ENCODE measurements around the gene TBC1D2. TPM values are rescaled to one million over a fixed set of nuclear protein-coding genes. Genes with fewer than 3 reads are reported as not detected.
A peak's percentile ranks its signal among the peaks of the same experiment; 100 is the strongest.

TBC1D2 gene
- polyA plus RNA-seq, 6 donors from 2014 or later: 1.3 to 3.1 (median 1.6) TPM; not detected in 1

DNA sequence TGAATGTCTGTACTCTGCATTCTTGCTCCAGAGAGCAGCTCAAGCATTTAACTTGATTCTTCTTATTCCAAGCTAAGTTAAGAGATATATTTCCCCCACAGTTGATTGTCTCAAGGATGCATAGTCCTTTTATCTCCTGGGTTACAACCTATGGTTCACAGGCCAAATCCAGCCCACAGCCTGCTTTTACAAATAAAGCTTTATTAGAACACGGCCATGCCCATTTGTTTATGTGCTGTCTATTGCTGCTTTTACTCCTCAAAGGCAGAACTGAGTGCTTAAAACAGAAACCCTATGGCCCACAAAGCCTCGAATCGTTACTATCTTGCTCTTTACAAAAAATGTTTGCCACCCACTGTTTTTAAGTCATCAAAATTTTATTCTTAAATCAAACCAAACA, 25.8 kb downstream of the TBC1D2 start:
- Mint-ChIP-seq H3K36me3 (peaks cover 0 to 7% of the 10 kb centered on the region in 2 donors), H3K27ac (no peak overlapping the region), H3K9me3 (no peaks in the 10 kb centered on the region), H3K4me1 (no peaks in the 10 kb centered on the region), H3K27me3 (no peaks in the 10 kb centered on the region), H3K4me3 (no peak overlapping the region)
- ATAC-seq (ENCODE audit: low read depth in 2 of 2) (no peak), DNase-seq (no peak)

DNA sequence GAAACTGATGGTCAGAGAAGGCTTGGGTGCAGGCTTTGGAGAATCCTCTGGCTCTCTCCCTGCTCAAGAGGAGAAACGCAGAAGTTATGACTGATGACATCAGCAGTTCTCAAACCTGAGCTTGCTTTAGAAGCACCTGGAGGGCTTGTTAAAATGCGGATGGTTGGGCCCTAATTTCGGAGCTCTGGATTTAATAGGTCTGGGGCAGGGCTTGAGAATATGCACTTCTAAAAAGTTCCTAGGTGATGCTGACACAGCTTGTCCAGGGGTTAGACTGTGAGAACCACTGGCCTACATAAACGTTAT, 26.4 kb downstream of the TBC1D2 start:
- Mint-ChIP-seq H3K27ac (no peak overlapping the region), H3K4me1 (no peaks in the 10 kb centered on the region), H3K9me3 (no peaks in the 10 kb centered on the region), H3K27me3 (no peaks in the 10 kb centered on the region), H3K4me3 (no peak overlapping the region), H3K36me3 (peaks cover 0 to 6% of the 10 kb centered on the region in 2 donors)
- DNase-seq: no peak
- no peak for ATAC-seq (ENCODE audit: low read depth in 2 of 2)

DNA sequence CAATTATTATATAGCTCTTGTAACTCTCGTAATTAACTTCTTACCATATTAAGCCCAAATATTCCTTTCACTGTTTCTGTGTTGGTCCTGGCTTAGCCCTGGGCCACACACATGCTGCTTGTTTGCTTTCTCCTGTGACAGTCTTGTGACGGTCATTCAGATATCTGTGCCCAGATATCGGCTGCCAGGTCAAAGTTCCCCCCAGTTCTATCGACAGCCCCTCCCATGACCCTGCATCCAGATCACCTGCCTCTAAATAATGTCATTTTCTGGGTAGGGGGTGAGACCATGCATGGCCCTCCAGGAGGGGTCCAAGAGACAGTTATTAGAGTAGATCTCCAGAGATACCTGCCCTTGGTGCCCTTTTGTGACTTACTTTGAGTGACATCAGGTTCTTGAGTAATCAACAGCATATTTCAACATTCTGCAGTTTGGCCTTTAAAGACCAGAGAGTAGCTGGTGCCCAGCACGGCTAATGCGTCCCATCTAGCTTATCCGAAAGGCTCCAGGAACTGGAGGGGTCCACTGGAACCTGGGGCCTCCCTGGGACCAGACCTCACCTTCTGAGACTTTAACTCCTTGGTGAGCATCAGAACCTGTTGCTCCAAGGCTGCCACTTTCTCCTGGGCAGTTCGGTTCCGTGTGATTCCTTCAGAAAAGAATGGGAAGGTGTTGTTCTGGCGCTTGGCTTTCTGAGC, 26.9 kb downstream of the TBC1D2 start:
- no peaks in the 10 kb centered on the region for H3K27me3 Mint-ChIP-seq
- no peak overlapping the region for H3K4me3 Mint-ChIP-seq
- ATAC-seq (ENCODE audit: low read depth in 2 of 2): no peak
- H3K27ac Mint-ChIP-seq: peak overlapping the region in 1 of 6 donors; percentile 55
- no peaks in the 10 kb centered on the region for H3K9me3 Mint-ChIP-seq
- H3K36me3 Mint-ChIP-seq: peaks cover 0 to under 1% of the 10 kb centered on the region in 2 donors
- no peaks in the 10 kb centered on the region for H3K4me1 Mint-ChIP-seq
- DNase-seq: no peak

DNA sequence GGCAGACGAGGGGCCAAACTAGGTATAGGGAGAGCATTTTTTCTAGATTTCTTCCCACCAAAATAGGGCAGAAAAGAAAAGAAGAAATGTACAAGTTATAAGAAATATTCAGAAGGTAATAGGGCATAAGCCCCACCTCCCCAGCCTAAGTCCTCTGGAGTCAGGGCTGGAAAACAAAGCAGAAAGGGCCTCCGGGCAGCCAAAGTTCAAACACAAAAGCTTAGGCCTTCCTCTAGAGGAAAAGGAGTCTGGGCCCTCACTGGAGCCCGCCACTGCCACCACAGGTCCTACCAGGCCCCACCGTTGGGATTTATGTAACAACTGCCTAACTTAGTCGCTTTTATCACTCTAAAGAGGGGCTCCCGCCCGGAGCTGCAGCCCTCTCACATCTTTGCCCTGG, 27.6 kb downstream of the TBC1D2 start:
- Mint-ChIP-seq H3K4me1 (no peaks in the 10 kb centered on the region), H3K27ac (no peak overlapping the region), H3K9me3 (no peaks in the 10 kb centered on the region), H3K36me3 (no peaks in the 10 kb centered on the region), H3K4me3 (no peak overlapping the region), H3K27me3 (no peaks in the 10 kb centered on the region)
- no peak for ATAC-seq (ENCODE audit: low read depth in 2 of 2)
- DNase-seq: no peak

DNA sequence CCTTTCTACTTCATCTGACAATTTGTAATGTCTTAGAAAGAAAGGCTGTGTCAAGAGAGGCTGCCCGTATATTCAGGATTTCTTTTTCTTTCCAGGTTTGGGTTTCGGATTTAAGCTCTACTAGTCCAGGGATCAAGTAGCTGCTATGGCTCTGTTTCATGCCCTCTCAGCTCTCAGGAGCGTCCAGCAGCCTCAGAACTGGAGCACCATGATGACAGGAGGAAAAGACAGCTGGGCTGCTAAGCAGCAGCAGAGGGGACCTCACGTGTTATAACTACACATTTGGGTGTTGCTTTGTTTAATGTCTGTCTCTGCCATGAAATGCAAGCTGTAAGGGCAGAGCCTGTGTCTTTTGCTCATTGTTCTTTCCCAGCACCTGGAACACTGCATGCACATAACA, 28.5 kb downstream of the TBC1D2 start:
- no peak overlapping the region for H3K27ac Mint-ChIP-seq
- peaks cover 0 to 5% of the 10 kb centered on the region in 2 donors for H3K36me3 Mint-ChIP-seq
- no peak for DNase-seq

DNA sequence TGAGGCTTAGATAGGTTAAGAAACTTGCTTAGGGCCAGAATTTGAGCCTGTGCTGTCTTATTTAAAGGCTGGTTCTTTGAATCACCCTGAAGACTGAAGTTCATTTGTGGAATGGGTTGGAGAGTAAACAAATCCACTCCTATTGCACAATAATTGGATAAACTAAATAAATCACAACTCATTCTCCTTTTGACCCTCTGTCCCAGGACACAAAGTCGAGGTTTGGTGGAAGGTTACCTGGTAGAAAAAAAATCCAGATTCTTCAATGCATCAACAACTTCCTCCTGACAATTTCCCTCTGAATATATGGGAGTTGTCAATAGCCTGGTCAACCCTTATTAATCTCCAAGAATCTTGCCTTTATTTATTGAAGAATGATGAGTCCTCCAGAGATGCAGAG, 28.9 kb downstream of the TBC1D2 start:
- no peak overlapping the region for H3K27ac Mint-ChIP-seq
- H3K36me3 Mint-ChIP-seq: peaks cover 0 to 8% of the 10 kb centered on the region in 2 donors
- no peaks in the 10 kb centered on the region for H3K9me3 Mint-ChIP-seq
- no peak overlapping the region for H3K4me3 Mint-ChIP-seq
- no peaks in the 10 kb centered on the region for H3K4me1 Mint-ChIP-seq
- ATAC-seq (ENCODE audit: low read depth in 2 of 2) (no peak), DNase-seq (no peak)
- H3K27me3 Mint-ChIP-seq: no peaks in the 10 kb centered on the region

More for the DNA sequence above, 28.5 kb downstream of the TBC1D2 start:
- H3K9me3 Mint-ChIP-seq: no peaks in the 10 kb centered on the region
- H3K27me3 Mint-ChIP-seq: no peaks in the 10 kb centered on the region
- H3K4me1 Mint-ChIP-seq: no peaks in the 10 kb centered on the region
- no peak overlapping the region for H3K4me3 Mint-ChIP-seq
- ATAC-seq (ENCODE audit: low read depth in 2 of 2): no peak

DNA sequence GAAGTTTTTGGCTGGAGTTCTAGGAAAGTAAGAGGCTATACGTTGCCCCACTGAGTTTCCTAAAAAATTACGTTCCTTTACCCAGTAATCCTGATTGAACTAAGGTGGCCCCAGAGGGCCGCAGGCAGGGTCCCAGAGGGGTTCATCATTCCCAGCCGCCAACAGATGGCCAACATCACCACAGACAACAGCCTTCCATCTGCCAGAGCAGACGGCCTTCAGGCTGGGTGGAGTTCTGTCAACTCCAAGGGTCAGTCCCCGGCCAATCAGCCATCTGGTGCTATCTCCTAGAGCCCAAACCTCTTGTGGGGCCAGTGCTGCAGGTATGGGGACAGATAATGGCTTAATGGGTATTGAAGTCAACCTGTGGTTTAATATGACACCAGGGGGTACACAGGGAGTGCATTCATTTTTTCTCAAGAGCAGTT, 30.4 kb downstream of the TBC1D2 start:
- peaks cover 0 to 8% of the 10 kb centered on the region in 2 donors for H3K36me3 Mint-ChIP-seq
- H3K9me3 Mint-ChIP-seq: no peaks in the 10 kb centered on the region
- H3K4me1 Mint-ChIP-seq: no peaks in the 10 kb centered on the region
- no peak overlapping the region for H3K4me3 Mint-ChIP-seq
- no peak overlapping the region for H3K27ac Mint-ChIP-seq
- ATAC-seq (ENCODE audit: low read depth in 2 of 2) (no peak), DNase-seq (no peak)
- H3K27me3 Mint-ChIP-seq: no peaks in the 10 kb centered on the region

DNA sequence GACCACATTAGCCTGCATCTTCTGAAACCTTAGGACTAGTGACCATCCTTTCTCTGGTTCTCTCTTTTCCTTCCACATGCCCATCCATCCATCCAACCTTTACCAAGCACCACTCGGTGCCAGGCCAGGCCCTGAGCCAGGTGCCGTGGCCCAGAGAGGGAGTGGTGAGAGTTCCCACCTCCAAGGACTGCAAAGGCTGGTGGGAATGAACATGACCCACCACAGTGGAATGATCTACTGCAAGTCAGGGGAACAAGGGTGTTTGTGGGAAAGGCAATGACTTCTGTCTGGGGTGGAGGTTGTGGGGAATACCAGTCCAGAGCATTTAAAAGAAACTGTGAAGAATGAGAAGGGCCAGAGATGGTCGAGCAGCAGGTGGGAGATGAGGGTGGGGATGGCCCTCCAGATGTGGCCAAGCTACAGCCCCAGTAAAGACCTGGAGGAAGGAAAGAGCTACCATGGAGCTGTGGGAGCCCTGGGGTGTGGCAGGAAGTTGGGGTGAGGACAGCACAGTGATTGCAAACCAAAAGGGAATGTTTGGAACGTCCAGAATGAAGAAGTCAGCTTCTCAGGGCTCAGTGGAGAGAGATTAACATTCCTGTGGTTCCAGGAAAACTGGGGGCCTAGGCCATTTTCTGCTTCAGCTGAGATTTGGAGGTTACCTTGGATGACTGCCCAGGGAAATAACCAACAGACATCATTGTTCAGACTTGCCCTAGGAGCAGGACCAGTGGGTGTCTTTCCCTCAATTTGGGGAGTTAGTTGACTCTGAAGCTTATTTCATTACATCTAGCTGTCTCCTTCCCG, 32.4 kb downstream of the TBC1D2 start:
- DNase-seq (no peak), ATAC-seq (ENCODE audit: low read depth in 2 of 2) (no peak)
- no peaks in the 10 kb centered on the region for H3K27me3 Mint-ChIP-seq
- peaks cover 0 to 8% of the 10 kb centered on the region in 2 donors for H3K36me3 Mint-ChIP-seq
- no peaks in the 10 kb centered on the region for H3K4me1 Mint-ChIP-seq
- H3K27ac Mint-ChIP-seq: peak overlapping the region in 2 of 6 donors; percentile 5 to 85
- no peak overlapping the region for H3K4me3 Mint-ChIP-seq
- no peaks in the 10 kb centered on the region for H3K9me3 Mint-ChIP-seq

DNA sequence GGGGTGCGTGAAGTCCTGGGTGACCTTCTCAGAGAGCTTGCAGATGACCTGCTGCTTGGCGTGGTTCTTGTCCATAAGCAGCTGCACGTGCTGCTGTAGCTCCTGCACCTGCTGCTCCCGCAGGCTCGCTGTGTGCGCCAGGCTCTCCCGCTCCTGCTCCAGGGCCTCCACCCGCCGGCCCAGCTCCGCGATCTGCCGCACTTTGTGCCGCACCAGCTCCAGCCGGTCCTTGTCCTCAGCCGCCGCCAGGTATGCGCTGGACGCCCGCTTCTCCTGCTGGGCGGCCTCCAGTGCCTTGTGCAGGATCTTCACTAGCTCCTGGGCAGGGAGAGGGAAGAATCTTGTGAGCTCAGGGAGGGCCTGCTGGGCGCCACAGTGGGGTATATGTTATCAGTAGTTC, 34.5 kb downstream of the TBC1D2 start:
- Mint-ChIP-seq H3K9me3 (no peaks in the 10 kb centered on the region), H3K4me1 (no peaks in the 10 kb centered on the region), H3K27ac (no peak overlapping the region), H3K4me3 (no peak overlapping the region), H3K27me3 (no peaks in the 10 kb centered on the region), H3K36me3 (peaks cover 0 to 8% of the 10 kb centered on the region in 2 donors)
- ATAC-seq (ENCODE audit: low read depth in 2 of 2): no peak
- no peak for DNase-seq

DNA sequence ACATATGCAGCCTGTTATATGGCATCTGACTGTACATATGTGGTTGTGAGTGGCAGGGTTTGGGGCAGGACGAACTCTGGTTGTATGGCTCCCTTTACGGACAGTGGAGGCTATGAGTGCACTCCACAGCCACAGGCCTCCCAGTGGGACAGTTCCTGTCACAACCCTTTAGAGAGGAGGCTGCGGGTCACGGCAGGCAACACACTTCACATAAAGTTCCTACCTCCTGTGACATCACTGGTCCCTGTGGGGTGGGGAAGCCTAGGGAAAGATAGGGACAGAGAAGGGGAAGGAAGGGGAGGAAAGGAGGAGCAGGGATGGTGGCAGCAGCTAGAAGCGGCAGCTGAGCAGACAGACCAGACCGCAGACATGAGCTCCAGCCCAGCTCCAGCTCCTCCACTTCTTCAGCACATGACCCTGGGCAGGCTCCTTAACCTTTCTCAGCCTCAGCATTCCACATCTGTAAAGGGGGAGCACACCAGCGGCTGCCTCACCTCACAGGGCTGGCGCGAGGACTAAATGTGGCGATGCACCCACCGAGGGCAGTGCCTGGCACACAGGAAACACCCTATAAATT, 35.6 kb downstream of the TBC1D2 start:
- no peaks in the 10 kb centered on the region for H3K9me3 Mint-ChIP-seq
- ATAC-seq (ENCODE audit: low read depth in 2 of 2): no peak
- no peak overlapping the region for H3K27ac Mint-ChIP-seq
- no peaks in the 10 kb centered on the region for H3K27me3 Mint-ChIP-seq
- H3K4me3 Mint-ChIP-seq: no peak overlapping the region
- DNase-seq: no peak
- peaks cover 0 to 15% of the 10 kb centered on the region in 2 donors for H3K36me3 Mint-ChIP-seq
- H3K4me1 Mint-ChIP-seq: no peaks in the 10 kb centered on the region

DNA sequence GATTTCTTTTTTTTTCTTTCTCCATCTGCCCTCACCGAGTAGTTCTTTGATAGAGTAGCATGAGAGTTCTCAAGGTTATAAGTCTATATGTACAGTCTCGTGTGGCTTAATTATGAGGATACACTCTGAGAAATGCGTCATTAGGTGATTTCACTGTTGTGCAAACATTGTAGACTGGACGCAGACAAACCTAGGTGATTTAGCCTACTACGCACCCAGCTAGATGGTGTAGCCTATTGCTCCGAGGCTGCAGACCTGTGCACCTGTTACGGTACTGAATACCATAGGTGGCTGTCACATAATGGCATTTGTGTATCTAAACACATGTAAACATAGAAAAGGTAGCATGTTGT, 36.1 kb downstream of the TBC1D2 start:
- Mint-ChIP-seq H3K27ac (no peak overlapping the region), H3K36me3 (peaks cover 0 to 18% of the 10 kb centered on the region in 2 donors), H3K4me1 (no peaks in the 10 kb centered on the region), H3K9me3 (no peaks in the 10 kb centered on the region), H3K27me3 (no peaks in the 10 kb centered on the region), H3K4me3 (no peak overlapping the region)
- no peak for DNase-seq
- no peak for ATAC-seq (ENCODE audit: low read depth in 2 of 2)

DNA sequence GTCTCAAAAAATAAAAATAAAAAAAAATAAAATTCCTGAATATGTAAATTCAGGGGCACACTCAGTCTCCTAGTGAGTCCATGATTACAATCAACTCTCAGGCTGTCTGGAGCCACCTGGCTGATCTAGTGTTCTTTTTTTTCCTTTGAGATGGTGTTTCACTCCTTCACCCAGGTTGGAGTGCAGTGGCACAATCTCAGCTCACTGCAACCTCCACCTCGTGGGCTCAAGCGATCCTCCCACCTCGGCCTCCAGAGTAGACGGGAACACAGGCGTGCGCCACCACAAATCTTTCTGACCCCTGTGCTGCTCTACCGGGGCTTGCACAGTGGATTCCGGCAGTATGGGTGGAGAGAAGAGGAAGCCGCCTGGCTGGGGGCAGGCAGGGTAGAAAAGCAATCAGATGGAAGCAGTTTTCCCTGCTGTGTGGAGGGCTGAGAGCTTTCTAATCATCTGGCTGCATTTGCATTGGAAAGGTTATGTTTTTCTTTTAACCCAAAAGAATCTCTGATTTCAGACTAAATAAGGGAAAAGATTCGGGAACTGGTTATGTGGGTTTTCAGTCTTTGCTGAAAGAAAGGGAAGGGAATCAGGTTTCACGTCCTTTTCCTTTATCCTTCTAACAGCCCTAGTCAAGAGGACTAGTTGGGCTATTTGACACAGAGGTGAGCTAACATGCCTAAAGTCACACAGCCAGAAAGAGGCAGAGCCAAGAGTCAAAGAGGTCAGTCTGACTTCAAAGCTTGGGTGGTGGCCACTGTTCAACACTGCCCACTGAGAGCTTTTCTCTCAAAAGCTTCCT, 36.7 kb downstream of the TBC1D2 start:
- H3K27ac Mint-ChIP-seq: no peak overlapping the region
- no peaks in the 10 kb centered on the region for H3K4me1 Mint-ChIP-seq
- no peaks in the 10 kb centered on the region for H3K27me3 Mint-ChIP-seq
- H3K4me3 Mint-ChIP-seq: no peak overlapping the region
- no peaks in the 10 kb centered on the region for H3K9me3 Mint-ChIP-seq
- no peak for ATAC-seq (ENCODE audit: low read depth in 2 of 2)
- peaks cover 0 to 18% of the 10 kb centered on the region in 2 donors for H3K36me3 Mint-ChIP-seq
- DNase-seq: no peak

DNA sequence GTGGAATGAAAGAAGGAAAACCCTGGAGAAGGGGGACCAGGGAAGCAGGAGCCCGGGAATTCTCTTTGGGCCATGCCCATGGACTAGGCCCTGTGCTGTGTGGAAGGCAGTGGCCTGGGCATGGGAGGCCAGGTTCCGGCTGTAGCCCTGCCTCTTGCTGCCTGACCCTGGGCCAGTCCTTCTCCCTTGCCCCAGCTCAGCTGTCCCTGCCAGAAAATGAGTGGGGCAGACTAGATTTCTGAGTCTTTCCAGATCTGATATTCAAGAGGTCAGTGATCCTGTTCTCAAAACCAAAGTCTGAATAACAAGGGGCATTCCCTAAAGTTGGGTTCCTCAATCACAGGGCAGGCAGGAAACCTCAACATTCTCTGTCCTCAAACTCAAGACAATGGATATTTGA, 38.2 kb downstream of the TBC1D2 start:
- Mint-ChIP-seq H3K4me3 (no peak overlapping the region), H3K4me1 (no peaks in the 10 kb centered on the region), H3K27ac (no peak overlapping the region), H3K36me3 (peaks cover 0 to 16% of the 10 kb centered on the region in 2 donors), H3K9me3 (no peaks in the 10 kb centered on the region), H3K27me3 (no peaks in the 10 kb centered on the region)
- no peak for ATAC-seq (ENCODE audit: low read depth in 2 of 2)
- DNase-seq: no peak
